SU-DHL-6 (cell line): ENCODE data around the gene NOP10.

Experiments
- H2AFZ ChIP-seq: fragments of 200-600 bp; sonication (generic); 2 replicates; pipeline ENCODE4 v1.6.1; 2014; ENCODE audit warnings: low read depth, mild to moderate bottlenecking, moderate library complexity, mixed read lengths, antibody characterized with exemption, low read length; ENCODE audit not compliant: severe bottlenecking
- H3F3A ChIP-seq: fragments of 200-600 bp; shearing (Covaris generic); 2 replicates; pipeline ENCODE4 v1.6.0; 2016; ENCODE audit warnings: antibody characterized with exemption, mild to moderate bottlenecking; ENCODE audit not compliant: insufficient read depth
- H3K27ac ChIP-seq: fragments of 200-600 bp; sonication (generic); 2 replicates; pipeline ENCODE4 v1.5.1; 2016; ENCODE audit warnings: low read depth, mild to moderate bottlenecking, low read length, moderate library complexity, mixed read lengths
- H3K27me3 ChIP-seq: fragments of 200-600 bp; sonication (generic), shearing (Covaris generic); 2 replicates; pipeline ENCODE4 v1.6.0; 2014; ENCODE audit warnings: mild to moderate bottlenecking, low read length
- H3K36me3 ChIP-seq: fragments of 200-600 bp; sonication (generic); 2 replicates; pipeline ENCODE4 v1.6.1; 2014; ENCODE audit warnings: mild to moderate bottlenecking, low read length, mixed read lengths
- H3K4me2 ChIP-seq: fragments of 300-600, 200-600 bp; shearing (Covaris generic), sonication (generic); 2 replicates; pipeline ENCODE4 v1.6.0; 2014; ENCODE audit warnings: low read length, low read depth, mild to moderate bottlenecking; ENCODE audit not compliant: poor library complexity, severe bottlenecking
- H3K4me3 ChIP-seq: fragments of 200-600 bp; sonication (generic); 2 replicates; pipeline ENCODE4 v1.5.1; 2014; ENCODE audit warnings: antibody characterized with exemption, low read length, mild to moderate bottlenecking, mixed read lengths; ENCODE audit not compliant: insufficient read depth, poor library complexity, severe bottlenecking
- H3K79me2 ChIP-seq: fragments of 200-600 bp; sonication (generic); 2 replicates; pipeline ENCODE4 v1.6.1; 2014; ENCODE audit warnings: mild to moderate bottlenecking, low read length, moderate library complexity; ENCODE audit not compliant: insufficient read depth
- H3K9ac ChIP-seq: fragments of 200-600 bp; sonication (generic); 2 replicates; pipeline ENCODE4 v1.7.0; 2014; ENCODE audit warnings: mild to moderate bottlenecking, low read length
- H3K9me2 ChIP-seq: fragments of 200-600 bp; sonication (generic); replicated peaks from 2 replicates; pipeline ENCODE4 v1.6.1; 2014; ENCODE audit warnings: low read length; ENCODE audit not compliant: insufficient read depth
- H3K9me3 ChIP-seq: fragments of 200-600 bp; sonication (generic); 2 replicates; pipeline ENCODE4 v1.6.1; 2014; ENCODE audit warnings: low read length, mixed read lengths; ENCODE audit not compliant: insufficient read depth
- H4K20me1 ChIP-seq: fragments of 200-600 bp; sonication (generic); 2 replicates; pipeline ENCODE4 v1.6.1; 2014; ENCODE audit warnings: low read depth, mild to moderate bottlenecking, antibody characterized with exemption, low read length, moderate library complexity, mixed read lengths
- EZH2phosphoT487 ChIP-seq: fragments of 200-600 bp; sonication (generic), shearing (Covaris generic); conservative IDR thresholded peaks from 2 replicates; pipeline ENCODE4 v1.6.1; 2018; ENCODE audit warnings: mild to moderate bottlenecking, antibody characterized with exemption, low read length, moderate library complexity, mixed read lengths
- TF ChIP-seq, protein P1 (sequence below): fragments of 200-600 bp; sonication (generic); IDR thresholded peaks from one replicate; pipeline ENCODE4 v1.5.1; 2017; ENCODE audit warnings: antibody characterized with exemption, mild to moderate bottlenecking, low read length, moderate library complexity; ENCODE audit not compliant: insufficient read depth, poor library complexity, severe bottlenecking

Gene NOP10

DNA sequence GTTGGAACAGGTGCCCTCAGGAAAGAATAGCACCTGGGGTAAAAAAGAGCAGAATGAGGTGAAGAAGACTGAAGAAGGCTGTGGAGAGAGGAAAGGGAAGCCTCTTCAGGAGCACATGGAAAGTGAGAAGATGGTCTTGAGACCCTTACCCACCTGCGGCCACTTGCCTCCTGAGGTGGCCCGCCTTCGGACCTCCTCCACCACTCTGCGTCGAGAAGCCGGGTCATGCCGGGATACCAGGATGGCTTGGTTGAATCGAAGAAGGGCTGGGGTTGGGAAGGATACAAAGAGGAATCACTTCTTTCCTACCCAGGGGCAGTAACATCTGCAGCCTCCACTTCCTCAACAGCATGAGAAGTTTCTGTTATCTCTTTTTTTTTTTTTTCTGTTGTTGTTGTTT is 21.1 kb upstream of the NOP10 start:
- H3K79me2 ChIP-seq, result peaks cover 18% of the 10 kb centered on the region; the same call in 1 of the 2 replicates
- H3K36me3 ChIP-seq, result no peaks in the 10 kb centered on the region
- no peaks in the 10 kb centered on the region for H3K9me2 ChIP-seq
- no peak overlapping the region for H3K4me3 ChIP-seq
- H3K27ac ChIP-seq, result no peak overlapping the region
- no peak for TF ChIP-seq EZH2phosphoT487
- TF ChIP-seq, protein P1, sequence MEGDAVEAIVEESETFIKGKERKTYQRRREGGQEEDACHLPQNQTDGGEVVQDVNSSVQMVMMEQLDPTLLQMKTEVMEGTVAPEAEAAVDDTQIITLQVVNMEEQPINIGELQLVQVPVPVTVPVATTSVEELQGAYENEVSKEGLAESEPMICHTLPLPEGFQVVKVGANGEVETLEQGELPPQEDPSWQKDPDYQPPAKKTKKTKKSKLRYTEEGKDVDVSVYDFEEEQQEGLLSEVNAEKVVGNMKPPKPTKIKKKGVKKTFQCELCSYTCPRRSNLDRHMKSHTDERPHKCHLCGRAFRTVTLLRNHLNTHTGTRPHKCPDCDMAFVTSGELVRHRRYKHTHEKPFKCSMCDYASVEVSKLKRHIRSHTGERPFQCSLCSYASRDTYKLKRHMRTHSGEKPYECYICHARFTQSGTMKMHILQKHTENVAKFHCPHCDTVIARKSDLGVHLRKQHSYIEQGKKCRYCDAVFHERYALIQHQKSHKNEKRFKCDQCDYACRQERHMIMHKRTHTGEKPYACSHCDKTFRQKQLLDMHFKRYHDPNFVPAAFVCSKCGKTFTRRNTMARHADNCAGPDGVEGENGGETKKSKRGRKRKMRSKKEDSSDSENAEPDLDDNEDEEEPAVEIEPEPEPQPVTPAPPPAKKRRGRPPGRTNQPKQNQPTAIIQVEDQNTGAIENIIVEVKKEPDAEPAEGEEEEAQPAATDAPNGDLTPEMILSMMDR, result no peak
- no peaks in the 10 kb centered on the region for H3K27me3 ChIP-seq
- H4K20me1 ChIP-seq, result no peaks in the 10 kb centered on the region
- H3K9ac ChIP-seq, result no peak overlapping the region
- H3K9me3 ChIP-seq, result no peaks in the 10 kb centered on the region
- no peak overlapping the region for H2AFZ ChIP-seq
- peaks cover 5% of the 10 kb centered on the region for H3F3A ChIP-seq
- no peak overlapping the region for H3K4me2 ChIP-seq

DNA sequence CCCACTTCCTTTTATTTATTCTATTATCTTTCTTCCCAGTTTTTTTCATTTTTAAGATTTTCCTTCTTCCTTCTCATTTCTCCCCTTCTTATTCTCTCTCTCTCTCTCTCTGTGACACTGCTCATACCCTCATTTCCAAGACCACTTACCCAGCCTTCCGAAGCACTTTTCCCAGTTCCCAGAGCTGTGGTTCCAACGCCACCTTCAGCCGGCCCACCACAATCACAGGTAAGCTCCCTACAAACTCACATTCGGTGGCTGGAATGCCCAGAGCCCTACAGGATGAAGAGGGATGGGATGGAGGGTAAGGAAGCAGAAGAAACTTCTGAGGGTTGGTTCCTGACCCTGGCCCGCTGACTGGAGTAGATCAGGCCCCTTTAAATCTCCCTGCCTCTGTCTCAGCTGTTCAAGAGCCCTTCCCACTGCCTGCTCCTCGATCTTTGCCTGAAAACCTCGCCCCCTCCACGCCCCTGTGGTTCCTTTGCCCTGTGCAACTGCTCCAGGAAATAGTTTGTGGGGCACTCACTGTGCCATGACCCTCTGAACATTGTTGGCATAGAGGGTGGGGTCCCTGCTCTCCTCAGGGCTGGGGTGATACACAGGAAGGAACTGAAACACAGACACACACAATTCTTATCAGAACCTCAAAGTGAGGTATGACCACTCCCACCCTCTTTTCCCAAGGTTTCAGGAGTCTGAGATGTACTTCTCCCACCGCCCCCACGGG is 19.3 kb upstream of the NOP10 start:
- Histone ChIP-seq H3K9ac (no peak overlapping the region), H3K36me3 (no peaks in the 10 kb centered on the region), H3K4me3 (no peak overlapping the region), H3K4me2 (no peak overlapping the region), H3F3A (no peaks in the 10 kb centered on the region), H3K27ac (no peak overlapping the region), H4K20me1 (no peaks in the 10 kb centered on the region), H3K27me3 (no peaks in the 10 kb centered on the region), H3K9me3 (no peaks in the 10 kb centered on the region), H3K79me2 (peaks cover 18% of the 10 kb centered on the region; the same call in 1 of the 2 replicates), H3K9me2 (no peaks in the 10 kb centered on the region), H2AFZ (no peak overlapping the region)
- no peak for TF ChIP-seq EZH2phosphoT487
- TF ChIP-seq, protein P1, result no peak

DNA sequence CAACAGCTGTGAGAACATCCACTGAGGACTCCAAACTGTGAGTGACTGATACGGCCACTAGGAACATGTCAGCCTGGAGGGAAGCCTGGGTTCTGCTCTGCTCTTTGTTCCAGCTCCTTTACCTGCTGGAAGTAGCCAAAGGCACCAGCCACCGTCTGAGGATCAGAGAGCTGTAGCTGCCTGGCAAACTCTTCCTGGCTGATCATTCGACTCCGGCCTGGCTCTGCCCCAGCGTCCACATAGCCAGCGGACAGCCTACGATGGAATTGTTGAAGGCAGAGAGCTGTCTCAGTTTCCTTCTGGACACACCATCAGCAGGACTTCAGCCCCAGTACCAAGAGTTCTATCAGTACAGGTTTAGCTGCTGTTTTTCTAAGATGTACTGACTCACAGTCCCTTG is 18.3 kb upstream of the NOP10 start:
- Histone ChIP-seq H3K27ac (no peak overlapping the region), H3K9ac (no peak overlapping the region), H3K9me3 (no peaks in the 10 kb centered on the region), H3K9me2 (no peaks in the 10 kb centered on the region), H3F3A (no peaks in the 10 kb centered on the region), H3K4me3 (no peak overlapping the region), H2AFZ (no peak overlapping the region), H3K4me2 (no peak overlapping the region), H3K79me2 (peaks cover 16% of the 10 kb centered on the region; the same call in 1 of the 2 replicates), H4K20me1 (no peaks in the 10 kb centered on the region), H3K27me3 (no peaks in the 10 kb centered on the region), H3K36me3 (no peaks in the 10 kb centered on the region)
- TF ChIP-seq EZH2phosphoT487, result no peak
- TF ChIP-seq, protein P1, result no peak
